ENCODE results near the gene ISM1. TPM values are rescaled to one million over a fixed set of nuclear protein-coding genes. Genes with fewer than 3 reads are reported as not detected.

ISM1 gene
- total RNA-seq: 0.25 and 0.33 TPM in 2 replicates

GRCh38 chr20:13220904-13221297 is at the start of gene ISM1:
Gene ISM1, plus strand, starts transcription at chr20:13221274. Its CDS starts 503 bp downstream, at chr20:13221777.

Other genes with a start within 250 kb of the ISM1 start
- gene SPTLC3, start 212.3 kb upstream of the ISM1 start, total RNA-seq: 3.0 and 4.0 TPM in 2 replicates

Data from uterine smooth muscle cell (primary cell).